OCI-LY7 (cell line): ENCODE results near the gene UHRF1.

Source experiments
- CTCF ChIP-seq: fragments of 200-600 bp; sonication (generic); conservative IDR thresholded peaks from 2 replicates; pipeline ENCODE4 v1.5.1; 2014; ENCODE audit warnings: mild to moderate bottlenecking, antibody characterized with exemption, low read length, moderate library complexity, mixed read lengths
- EZH2phosphoT487 ChIP-seq: fragments of 200-600 bp; sonication (generic); IDR thresholded peaks from 2 replicates; pipeline ENCODE4 v1.6.1; 2018; ENCODE audit warnings: low read depth, borderline replicate concordance, mild to moderate bottlenecking, mixed run types, antibody characterized with exemption, low read length, moderate library complexity, mixed read lengths

- TF ChIP-seq CTCF, result no peak
- TF ChIP-seq EZH2phosphoT487, result no peak
Observed at GRCh38 chr19:4974880-4975469, 65.7 kb downstream of the UHRF1 start.
